Right renal pelvis (tissue), 4 donors: ENCODE results near the gene ARSJ. TPM values are rescaled to one million over a fixed set of nuclear protein-coding genes. Genes with fewer than 3 reads are reported as not detected.
"Not testable (repeated sequence)": the region's sequence is repeated elsewhere in the genome, so short reads cannot be mapped to it uniquely, and the experiment has no call there.

Source experiments
- DNase-seq, 4 donors: peaks; one replicate each; pipeline ENCODE4 v3.0.0-alpha.2; 2013; ENCODE audit warnings: low read depth in 4 of 4, low spot score in 3 of 4, missing footprints in 1 of 4
- polyA plus RNA-seq, 4 donors: library from polyadenylated mRNA; unstranded; fragments of 120-200 nt; gene quantifications; one replicate each; pipeline ENCODE4 v1.2.1, GENCODE V29; 2013; ENCODE audit not compliant: insufficient read length in 4 of 4

Gene ARSJ
- polyA plus RNA-seq, 4 donors, result 13.9 to 19.1 (median 16.6) TPM

DNA sequence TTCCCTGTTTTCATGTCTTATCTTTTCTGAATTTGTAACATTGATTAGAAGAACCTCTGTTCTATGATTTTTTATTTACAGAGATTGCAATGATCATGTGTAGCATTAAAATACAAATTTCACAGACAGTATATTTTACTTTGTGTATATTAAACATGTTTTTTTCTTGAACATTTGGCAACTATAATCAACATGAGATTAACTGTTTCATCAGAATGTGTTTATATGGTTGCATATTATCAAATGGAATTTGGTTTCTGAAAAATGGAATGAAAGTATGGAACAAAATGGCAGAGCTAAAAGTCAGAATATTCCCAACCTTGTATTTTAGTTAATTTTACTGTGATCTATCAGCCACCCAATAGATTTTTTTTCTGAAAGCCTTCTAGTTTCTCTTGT, 19.9 kb downstream of the ARSJ start:
- DNase-seq, result no peak

DNA sequence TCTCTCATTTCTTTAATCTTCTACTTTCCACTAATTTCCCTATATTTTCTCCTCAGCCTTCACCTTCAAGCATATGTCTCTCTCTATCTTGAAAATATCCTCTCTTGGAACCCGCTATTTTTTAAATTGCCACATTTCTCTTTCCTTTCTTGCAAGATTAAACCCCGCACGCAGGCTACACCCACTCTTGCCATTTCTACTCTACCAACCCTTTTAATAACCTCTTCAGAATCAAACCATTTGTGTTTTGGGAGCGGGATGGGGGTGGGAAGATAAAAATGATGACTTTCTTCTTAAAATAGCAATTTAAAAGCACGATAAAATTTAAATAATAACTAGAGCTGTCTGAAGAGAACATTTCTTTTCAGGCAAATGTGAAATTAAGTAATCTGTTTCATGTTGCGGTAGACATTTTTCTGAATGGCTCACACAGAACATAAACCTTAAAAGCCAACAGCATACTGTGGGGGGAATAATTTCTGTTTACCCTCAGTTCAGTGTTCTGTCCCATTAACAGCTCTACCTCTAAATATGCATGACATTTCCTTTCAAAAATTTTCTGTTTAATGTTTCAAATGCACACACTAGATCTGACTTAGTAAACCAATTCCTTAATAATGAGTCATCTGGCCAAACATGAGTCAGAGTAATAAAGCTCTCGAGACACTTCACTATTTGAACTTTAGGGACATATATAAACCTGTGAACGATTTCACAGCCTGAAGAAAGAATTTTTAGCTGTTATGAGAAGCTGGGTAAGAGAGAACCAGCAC, 20.5 kb downstream of the ARSJ start:
- DNase-seq, result peak in 1 of 4 donors; percentile 13

DNA sequence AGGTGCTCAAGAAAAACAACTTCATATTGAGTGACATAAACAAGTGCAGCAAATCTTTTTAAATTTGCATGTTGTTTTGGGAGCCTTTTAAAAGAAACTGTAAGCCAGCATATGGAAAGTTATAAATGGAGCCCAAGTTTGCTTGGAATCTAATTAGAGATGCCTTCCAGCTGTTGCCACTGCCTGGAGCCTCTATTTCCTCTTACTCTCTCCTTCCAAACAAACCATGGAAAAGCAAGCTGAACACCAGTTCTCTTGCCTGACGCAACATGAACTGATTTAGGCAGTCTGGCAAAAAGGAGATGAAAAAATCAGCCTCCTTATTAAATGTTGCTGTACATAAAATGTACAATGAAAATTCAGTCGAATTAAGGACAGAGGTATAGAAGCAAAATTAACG, 21.5 kb downstream of the ARSJ start:
- DNase-seq, result no peak

DNA sequence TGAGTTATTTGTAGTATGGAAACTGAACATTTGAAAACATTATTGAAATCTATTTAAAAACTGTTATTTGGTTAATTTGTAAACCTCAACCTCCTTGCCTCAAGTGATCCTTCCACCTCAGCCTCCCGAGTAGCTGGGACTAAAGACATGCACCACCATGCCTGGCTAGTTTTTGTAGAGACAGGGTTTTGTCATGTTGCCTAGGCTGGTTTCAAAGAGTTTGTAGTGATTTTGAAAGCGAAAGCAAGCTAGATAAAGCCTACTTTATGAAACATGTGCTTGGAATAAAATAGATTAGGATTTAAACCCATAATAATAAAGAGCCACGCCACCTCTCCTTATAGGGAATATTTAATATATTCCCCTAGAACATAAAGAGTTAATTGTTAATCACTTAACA, 23.5 kb downstream of the ARSJ start:
- no peak for DNase-seq

DNA sequence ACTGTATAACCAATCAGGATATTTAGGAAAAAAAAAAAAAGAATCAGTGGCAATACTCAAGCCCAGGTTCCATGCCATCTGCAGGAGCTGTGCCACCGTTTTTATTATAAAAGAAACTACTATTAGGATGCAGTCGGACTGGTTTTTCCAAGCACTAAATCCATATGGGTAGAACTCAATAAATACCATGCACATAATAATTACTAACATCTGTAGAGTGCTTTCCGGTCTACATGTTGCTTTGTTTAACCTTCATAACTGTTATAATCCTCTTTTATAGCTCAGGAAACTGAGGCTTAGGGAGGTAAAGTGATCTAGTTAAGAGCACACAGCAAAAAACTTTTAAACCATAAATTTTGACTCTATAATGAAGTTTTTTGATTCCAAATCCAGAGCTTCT, 24.0 kb downstream of the ARSJ start:
- no peak for DNase-seq

DNA sequence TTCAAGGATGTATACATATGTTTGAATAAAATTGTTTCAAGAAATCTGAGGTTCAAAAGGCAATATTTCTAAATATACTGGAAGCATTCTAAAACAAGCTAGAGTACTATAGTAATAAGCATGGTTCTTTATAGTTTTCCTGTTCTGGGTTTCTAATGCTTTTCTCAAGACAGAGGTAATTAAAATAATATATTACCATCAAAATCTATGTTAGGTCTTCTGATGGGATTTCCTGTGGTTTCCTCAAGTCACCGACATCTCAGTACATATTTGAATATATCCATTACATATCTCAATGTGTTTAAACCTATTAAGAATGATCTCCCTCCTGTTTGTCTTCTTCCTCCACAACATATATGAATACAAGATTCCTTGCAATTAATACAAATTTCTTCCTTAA, 25.6 kb downstream of the ARSJ start:
- no peak for DNase-seq

DNA sequence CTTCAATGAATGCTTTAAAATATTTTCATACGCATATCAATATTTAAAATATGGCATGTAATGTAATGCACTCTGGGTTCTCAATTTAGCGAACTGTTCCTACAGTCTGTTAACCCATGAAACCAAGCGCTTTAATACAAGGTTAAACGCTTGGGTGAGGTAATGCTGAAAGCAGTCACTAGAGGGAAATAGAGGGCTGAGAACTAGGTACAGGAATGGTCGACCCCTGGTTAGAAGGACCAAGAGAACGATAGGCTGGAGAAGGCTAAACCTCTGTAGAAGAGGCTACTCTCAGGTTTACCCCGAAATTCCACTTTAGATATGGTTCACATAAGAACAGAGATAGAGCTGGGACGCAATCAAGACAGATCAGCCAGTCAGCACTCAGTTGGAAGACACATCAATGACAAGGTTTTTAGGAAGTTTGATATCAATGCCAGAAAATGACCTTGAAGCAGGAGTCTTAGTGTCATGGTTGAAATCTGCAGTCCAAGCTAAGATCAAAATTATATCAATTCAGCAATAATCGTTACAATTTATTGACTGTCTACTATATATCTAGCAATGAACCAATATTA, 26.9 kb downstream of the ARSJ start:
- DNase-seq, result peak in 2 of 4 donors; percentile 22 to 28

DNA sequence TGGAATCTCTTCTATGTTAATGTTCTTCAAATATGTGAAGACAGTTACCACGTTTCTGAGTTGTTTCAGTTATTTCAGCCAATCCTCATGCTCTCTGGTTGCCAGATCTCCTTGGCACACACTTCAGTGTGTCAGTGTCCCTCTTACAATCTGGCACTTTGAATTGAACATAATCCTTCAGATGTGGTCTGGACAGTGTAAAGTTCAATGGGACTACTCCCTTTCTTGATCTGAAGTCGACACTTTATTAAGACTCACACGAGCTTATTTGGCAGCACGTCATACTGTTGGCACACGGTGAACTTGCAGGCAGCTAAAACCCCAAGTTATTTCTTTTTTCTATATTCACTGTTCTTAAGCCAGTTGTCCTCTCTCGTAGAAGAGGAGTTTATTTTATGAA, 28.2 kb downstream of the ARSJ start:
- no peak for DNase-seq

DNA sequence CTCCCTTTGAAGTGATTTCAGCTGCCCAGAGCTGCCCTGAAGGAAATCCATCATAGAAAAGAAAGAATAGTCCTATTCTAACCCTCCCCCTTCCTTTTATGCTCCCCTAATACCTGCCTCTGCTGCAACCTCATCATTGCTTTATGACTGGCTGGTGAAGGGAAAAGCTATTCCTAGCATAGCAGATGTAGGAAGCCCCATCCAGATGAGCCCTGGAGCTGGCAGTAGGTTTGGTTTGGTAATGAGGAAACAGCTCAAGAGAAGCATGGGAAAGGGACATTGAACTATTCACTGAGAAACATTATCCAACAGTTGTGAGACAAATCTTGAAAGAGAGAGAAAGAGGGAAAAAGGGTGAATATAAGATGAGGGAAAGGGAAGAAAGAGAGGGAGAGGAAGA, 29.2 kb downstream of the ARSJ start:
- DNase-seq, result no peak

DNA sequence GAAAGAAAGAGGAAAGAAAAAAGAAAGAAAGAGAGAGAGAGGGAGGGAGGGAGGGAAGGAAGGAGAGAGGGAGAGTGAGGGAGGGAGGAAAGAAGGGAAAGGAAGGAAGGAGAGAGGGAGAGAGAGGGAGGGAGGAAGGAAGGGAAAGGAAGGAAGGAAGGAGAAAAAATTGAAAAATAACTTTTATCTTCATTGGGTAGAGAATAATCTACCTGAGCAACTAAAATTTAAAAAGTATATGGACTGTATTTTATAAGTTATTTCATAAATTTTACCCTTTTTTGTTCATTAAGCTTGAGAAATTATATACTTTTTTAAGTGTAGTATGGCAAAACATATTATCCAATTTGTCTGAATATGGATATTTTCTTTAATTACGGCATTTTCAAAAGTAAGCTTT, 32.0 kb downstream of the ARSJ start:
- no peak for DNase-seq

DNA sequence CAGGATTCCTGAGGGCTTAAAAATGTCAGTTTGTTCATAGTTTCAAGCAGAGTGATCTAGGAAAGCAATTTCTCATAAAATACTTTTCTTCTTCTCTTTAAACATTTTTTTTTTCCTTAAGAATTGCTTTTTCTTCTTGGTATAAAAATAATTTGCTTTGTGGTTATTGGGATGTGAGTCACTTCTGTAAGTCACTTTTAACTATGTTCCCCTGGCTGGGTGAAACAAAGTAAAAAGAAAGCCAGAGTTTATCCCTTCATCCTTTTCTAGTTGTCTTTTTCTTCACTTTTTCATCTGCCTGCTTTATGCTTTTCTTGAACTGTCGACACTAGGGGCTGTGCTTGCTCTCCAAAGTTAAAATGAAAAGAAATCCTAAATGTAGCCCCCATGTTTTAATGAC, 33.5 kb downstream of the ARSJ start:
- DNase-seq, result no peak

DNA sequence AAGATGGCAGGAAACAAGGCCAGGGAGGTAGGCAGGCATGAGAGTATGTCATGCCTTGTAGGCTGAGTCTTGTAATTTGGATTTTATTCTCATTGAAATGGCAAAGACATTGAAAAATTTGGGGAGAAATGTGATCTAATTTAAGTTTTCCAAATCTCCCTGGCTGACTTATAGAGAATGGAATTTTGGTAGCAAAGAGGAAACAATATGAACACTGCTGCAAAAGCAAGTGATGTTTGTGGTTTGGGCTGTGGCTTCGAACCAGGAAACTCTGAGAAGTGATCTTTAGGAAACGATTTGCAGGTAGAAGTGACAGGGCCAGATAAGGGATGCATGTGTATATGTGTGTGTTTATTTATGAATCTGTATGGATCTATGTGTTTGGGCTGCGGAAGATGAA, 35.6 kb downstream of the ARSJ start:
- no peak for DNase-seq

DNA sequence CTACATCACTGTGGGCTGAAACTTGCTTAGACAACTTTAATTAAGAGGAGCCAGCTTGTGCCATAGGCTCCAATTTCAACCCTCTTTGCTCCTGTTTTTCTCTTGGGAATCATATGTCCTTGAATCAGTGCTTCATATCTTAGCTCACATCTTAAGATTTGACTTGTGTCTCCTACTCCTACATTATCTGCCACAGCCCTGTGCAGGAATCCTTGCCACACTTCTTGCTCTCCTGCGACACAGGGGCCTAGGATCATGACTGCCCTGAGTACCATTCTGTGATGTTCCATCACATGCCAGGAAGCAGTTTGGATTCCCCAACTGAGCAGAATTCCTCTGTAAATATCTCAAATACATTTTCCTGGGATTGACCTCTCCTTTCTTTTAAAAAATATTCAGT, 36.4 kb downstream of the ARSJ start:
- no peak for DNase-seq

DNA sequence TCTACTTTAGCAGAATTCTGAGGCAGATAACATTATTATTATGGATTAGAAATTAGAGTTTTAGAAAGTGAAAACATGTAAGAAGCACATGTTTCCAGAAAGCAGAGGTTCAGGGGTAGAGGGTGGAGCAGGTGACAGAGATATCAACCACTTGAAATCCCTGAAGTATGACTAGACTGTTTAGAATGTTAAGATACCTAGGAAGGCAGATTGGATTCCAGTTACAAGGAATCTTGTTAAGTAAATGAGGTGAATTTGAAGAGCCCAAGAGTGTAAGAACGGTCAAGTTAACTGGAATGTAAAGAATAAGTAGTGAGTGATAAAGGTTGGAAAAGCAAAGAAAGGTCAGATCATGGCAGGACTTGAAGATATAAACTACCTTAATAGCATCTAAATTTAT, 37.6 kb downstream of the ARSJ start:
- DNase-seq, result no peak

DNA sequence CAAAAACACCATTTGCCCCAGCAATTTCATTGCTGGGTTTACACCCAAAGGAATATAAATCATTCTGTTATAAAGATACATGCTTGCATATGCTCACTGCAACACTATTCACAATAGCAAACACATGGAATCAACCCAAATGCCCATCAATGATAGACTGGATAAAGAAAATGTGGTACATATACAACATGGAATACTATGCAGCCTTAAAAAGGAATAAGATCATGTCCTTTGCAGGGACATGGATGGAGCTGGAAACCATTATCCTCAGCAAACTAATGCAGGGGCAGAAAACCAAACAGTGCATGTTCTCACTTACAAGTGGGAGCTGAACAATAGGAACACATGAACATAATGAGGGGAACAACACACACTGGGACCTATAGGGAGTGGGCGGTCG, 39.3 kb downstream of the ARSJ start:
- not testable (repeated sequence) for DNase-seq

DNA sequence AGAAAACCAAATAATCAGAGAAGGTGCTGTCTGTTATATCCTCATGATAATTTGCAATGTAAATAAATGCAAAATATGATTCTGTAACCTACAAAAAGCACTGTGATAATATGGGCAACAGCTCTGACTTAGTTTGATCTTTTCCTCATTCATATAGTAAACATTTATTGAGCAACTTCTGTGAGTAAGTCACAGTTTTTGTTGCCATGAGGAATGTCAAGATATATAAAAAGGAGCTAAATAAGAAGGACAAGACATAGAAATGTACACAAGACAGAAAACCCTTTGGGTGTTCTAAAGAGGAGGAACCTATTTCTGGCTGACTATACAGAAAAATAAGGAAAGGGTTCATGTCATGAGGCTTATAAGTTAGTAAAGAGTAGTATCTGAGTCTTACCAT, 44.3 kb downstream of the ARSJ start:
- DNase-seq, result no peak

DNA sequence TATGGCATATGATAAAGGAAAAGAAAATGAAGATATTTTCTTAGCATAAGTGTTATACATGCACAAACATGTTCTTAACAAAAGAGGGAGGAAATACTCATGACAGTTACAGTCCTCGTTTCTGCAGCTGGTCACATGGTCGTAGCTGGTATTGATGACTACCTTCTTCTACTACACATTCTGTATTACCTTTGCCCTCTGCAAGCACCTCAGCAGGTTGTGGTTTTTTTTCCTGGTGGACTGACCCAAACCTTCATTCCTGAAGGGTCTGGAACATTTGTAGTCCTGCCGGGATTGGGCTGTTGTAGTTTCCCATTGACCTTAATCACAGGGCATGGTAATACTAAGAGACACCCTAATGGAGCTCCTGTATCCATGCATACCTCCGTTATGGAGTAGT, 54.7 kb downstream of the ARSJ start:
- DNase-seq, result not testable (repeated sequence)

DNA sequence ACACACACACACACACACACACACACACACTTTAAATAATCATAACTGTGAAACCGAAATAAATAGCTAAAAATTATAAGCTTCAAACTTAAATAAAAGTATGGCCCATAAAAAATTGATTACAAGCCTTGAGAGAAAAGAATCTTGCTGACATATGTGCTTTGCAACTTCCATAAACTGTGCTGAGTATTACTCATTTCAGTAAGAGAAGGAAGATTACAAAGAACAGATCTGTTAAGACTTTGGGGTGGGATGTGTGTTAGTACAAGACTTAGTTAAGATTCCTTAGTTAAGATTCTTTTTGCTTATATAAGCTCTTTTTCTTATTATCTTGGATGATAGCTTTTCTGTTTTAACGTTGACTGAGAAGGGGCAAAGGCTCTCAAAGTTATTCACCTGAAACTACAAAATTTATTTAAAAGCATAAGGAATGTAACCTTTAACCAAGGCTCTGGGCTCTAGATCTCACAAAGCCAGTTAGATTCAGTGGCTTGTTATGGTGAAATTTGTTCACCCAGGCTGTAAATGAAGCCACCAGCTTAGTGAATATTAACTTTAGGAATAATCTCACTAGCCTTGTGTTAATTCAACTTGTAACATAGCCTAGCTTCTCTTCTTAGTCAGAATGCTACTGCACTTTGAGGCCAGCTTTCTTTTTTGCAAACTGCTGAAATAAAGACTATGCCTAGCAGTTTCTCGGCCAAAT, 58.2 kb downstream of the ARSJ start:
- peak in 1 of 4 donors; percentile 19 for DNase-seq

DNA sequence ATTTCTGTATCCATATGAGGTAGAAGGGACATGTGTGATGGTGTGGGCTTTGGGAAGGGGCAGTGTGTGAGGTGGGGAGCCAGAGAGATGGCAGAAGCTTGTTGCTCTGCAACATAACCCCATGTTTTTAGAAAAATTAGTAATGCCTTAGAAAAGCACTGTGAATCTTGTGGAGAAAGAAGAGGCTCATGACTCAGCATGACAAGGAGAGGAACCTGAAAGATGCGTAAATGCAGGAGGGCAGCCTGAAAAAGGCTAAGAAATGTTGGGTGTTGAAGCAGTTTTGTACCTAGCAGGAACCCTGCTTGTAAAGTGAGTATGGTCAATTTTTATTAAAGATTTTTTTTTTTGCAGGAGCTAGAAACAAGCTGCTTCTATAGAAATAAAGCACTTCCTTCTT, 59.8 kb downstream of the ARSJ start:
- DNase-seq, result no peak

DNA sequence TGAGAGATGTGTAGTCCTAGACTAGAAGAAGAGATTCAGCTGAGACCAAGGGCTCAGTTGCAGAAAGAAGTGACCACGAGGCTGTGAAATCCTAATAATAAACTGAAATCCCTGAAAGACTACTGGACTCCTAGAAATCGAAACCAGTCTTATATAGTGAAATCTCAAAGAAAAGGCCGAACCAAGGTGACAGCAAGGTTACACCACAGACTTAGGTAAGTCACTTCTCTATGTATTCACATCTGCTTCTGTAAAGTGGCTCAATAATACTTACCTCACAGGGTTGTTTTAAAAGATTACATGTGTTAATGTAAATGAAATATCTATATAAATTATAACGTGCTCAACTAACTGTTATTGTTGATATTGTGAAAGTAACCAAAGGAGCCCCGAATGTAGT, 60.3 kb downstream of the ARSJ start:
- no peak for DNase-seq

DNA sequence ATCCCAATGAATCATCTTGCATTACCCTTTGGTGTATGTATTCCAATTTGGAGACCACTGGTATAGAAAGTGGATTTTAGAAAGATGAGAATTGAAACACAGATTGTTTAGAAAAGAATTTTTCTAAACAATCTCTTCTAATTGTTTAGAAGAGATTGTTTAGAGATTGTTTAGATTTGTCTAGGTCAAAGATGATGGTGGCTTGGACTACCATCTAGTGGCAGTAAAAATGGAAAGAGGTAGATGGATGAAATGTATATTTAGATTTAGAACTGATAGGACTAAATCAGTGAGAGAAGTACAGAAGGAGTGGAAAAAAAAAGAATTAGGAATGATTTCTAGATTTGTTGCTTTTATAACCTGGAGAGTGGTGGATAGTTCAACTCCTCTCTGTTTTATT, 70.6 kb downstream of the ARSJ start:
- no peak for DNase-seq

DNA sequence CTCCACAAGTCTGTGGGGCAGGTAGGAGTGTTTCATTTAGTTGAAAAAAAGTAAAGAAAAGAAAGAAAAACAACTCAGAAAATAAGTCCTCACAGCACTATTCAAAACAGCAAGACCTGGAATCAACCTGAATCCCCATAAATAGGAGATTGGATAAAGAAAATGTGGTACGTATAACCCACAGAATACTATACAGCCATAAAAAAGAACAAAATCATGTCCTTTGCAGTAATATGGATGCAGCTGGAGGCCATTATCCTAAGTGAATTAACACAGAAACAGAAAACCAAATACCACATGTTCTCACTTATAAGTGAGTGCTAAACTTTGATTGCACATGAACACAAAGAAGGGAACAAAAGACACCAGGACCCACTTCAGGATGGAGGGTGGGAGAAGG, 71.9 kb downstream of the ARSJ start:
- DNase-seq, result no peak
